ENCODE data around the gene MAGEC1.
"Not testable (repeated sequence)": the region's sequence is repeated elsewhere in the genome, so short reads cannot be mapped to it uniquely, and the experiment has no call there.

The MAGEC1 gene, protein sequence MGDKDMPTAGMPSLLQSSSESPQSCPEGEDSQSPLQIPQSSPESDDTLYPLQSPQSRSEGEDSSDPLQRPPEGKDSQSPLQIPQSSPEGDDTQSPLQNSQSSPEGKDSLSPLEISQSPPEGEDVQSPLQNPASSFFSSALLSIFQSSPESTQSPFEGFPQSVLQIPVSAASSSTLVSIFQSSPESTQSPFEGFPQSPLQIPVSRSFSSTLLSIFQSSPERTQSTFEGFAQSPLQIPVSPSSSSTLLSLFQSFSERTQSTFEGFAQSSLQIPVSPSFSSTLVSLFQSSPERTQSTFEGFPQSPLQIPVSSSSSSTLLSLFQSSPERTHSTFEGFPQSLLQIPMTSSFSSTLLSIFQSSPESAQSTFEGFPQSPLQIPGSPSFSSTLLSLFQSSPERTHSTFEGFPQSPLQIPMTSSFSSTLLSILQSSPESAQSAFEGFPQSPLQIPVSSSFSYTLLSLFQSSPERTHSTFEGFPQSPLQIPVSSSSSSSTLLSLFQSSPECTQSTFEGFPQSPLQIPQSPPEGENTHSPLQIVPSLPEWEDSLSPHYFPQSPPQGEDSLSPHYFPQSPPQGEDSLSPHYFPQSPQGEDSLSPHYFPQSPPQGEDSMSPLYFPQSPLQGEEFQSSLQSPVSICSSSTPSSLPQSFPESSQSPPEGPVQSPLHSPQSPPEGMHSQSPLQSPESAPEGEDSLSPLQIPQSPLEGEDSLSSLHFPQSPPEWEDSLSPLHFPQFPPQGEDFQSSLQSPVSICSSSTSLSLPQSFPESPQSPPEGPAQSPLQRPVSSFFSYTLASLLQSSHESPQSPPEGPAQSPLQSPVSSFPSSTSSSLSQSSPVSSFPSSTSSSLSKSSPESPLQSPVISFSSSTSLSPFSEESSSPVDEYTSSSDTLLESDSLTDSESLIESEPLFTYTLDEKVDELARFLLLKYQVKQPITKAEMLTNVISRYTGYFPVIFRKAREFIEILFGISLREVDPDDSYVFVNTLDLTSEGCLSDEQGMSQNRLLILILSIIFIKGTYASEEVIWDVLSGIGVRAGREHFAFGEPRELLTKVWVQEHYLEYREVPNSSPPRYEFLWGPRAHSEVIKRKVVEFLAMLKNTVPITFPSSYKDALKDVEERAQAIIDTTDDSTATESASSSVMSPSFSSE

GRCh38 chrX:141903400-141904155, at the start of gene MAGEC1:
TSS of gene MAGEC1 (plus strand) at chrX:141903894. CDS start at chrX:141905073, 1,179 bp downstream.
- DNase-seq, result no peak

DNA sequence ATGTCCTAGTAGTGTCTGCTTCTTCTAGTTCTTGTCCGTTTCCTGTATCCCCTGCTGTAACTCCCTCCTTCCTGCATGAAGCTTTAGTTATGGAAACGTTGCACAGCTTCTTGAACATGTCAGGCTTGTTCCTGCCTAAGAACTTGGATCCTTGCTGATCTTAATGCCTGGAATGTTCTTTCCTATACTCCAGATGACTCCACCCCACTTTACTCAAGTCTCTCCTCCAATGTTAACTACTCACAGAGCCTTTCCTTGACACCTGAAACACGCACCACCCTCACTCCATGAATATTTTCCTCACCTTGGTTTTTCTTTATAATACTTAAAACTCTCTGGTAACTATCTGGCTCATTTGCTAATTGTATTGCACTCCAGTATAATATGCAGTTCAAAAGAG, 46.2 kb upstream of the MAGEC1 start:
- DNase-seq, result no peak

GRCh38 chrX:141879616-141880015, 24.1 kb upstream of the MAGEC1 start:
- DNase-seq, result no peak

- DNase-seq, result not testable (repeated sequence)
These were observed 14.9 kb upstream of the MAGEC1 start for GRCh38 chrX:141888811-141889210.

- no peak for DNase-seq
These were observed 9.0 kb upstream of the MAGEC1 start for GRCh38 chrX:141894733-141895132.

GRCh38 chrX:141897690-141898089, 6.0 kb upstream of the MAGEC1 start:
- no peak for DNase-seq

GRCh38 chrX:141902366-141902765, 1.3 kb upstream of the MAGEC1 start:
- no peak for DNase-seq

DNA sequence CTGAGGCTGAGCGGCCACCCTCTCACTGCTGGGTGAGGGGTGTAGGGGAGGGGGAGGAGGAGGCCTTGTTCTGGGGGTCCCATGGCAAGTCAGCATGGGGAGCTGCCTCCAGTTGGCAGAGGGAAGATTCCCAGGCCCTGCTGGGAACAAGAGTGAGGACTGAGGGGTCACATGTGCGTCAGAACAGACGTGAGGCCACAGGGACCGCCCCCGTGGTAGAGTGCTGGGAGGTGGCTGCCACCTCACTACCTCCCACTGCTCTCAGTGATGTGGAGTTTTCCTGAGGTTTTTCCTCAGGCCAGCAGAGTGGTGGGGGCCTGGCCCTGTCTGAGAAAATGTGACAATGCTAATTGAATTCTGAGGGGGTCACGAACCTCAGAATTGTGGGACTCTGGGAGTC, 568 bp downstream of the MAGEC1 start:
- DNase-seq, result no peak

DNA sequence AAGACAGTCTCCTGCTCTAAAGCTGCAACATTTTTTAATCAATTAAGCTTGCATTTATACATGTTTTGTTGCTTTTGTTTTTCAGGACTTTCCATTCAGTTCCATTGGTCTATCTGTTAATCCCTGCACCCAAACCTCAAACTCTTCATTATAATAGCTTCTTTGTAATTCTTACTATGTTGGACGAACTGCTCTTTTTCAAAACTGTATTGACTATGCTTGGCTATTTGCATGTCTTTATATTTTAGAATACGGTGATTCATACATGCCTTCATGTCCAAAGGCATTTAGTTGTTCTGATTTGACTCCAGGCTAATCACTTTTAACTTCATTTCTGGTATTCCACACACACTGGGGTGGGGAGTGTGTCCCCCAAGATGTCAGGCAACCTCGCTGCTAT, 14.1 kb downstream of the MAGEC1 start:
- no peak for DNase-seq

DNA sequence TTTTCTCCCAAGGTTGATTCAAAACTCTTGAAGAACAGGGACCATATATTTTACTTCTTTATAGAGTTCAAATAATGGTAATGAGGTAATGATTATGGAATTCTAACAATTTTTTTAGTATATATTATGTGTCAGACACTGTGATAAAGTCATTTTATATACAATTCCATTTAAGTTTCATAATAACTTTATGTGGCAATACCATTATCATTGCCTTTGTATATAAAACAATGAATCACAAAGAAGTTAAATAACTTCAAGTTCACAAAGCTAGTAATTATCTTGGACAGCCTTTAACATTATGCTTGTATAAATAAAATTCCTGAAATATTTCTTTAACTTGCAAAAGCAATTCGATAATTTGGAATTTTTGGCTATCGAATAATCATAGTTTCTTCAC, 20.6 kb downstream of the MAGEC1 start:
- DNase-seq, result no peak

- no peak for DNase-seq
These were observed 24.7 kb downstream of the MAGEC1 start for GRCh38 chrX:141928432-141928831.

- DNase-seq, result no peak
These were observed 30.5 kb downstream of the MAGEC1 start for GRCh38 chrX:141934059-141934641.

GRCh38 chrX:141935645-141936044, 32.0 kb downstream of the MAGEC1 start:
- no peak for DNase-seq

- peak; percentile 19 to 21 for DNase-seq
These were observed 32.4 kb downstream of the MAGEC1 start for GRCh38 chrX:141936080-141936479.

GRCh38 chrX:141941234-141941633, 37.5 kb downstream of the MAGEC1 start:
- DNase-seq, result no peak

DNA sequence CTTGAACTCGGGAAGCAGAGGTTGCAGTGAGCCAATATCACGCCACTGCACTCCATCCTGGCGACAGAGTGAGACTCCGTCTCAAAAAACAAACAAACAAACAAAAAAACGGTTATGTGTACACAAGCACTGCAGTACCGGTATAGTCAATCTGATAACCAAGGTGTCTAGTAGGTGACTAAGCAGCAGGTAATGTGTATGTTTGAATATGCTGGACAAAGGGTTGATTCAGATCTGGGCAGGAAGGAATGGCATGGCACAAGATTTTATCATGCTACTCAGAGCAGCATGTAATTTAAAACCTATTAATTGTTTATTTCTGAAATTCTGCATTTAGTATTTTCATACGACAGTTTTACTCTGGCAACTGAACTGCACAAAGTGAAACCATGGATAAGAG, 41.7 kb downstream of the MAGEC1 start:
- no peak for DNase-seq

DNA sequence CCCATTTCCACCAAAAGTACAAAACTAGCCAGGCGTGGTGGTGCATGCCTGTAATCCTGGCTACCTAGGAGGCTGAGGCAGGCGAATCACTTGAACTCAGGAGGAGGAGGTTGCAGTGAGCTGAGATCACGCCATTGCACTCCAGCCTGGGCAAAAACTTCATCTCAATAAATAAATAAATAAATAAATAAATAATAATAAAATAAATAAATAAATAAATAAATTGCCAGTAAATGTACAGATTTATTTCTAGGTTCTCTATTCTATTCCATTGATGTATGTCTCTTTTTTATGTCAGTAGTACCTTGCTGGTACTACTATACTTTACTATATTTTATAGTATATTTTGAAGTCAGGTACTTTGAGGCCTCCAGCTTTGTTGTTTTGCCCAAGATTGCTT, 43.7 kb downstream of the MAGEC1 start:
- no peak for DNase-seq

- DNase-seq, result no peak
These were observed 48.9 kb downstream of the MAGEC1 start for GRCh38 chrX:141952603-141953002.

DNA sequence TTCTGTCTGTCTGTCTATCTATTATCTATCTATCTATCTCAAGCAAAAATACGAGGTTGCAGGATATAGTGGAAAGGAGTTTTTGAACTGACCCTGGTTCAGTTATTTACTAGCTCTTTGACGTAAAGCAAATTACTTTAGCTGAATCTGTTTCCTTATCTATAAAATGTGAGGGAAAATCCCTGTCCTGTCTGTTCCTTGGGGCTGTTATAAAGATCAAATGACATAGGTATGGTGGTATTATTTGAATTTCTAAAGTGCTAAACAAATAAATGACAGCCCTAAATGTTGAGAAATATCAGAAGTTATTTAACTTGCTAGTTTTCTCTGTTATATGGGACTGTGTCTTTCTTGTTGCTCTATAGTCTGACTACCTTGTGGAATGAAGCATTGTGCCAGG, 55.0 kb downstream of the MAGEC1 start:
- DNase-seq, result no peak

All from Kasumi-1 (cell line).